Right forelimb (tissue), 1 donor: ENCODE results near the gene TTLL10.
A peak's percentile ranks its signal among the peaks of the same experiment; 100 is the strongest.

Source experiments
- DNase-seq: peaks from one replicate; pipeline ENCODE4 v3.0.0-alpha.2; 2018

Gene TTLL10

GRCh38 chr1:1196431-1197187 lies 22.9 kb downstream of the TTLL10 start:
- DNase-seq = peak; percentile 41

- no peak for DNase-seq
Measured at GRCh38 chr1:1197188-1197500, 23.5 kb downstream of the TTLL10 start.

GRCh38 chr1:1197551-1198422 lies 24.1 kb downstream of the TTLL10 start:
- peak; percentile 44 for DNase-seq

- DNase-seq = peak; percentile 24
Measured at GRCh38 chr1:1198423-1199140, 24.9 kb downstream of the TTLL10 start.

GRCh38 chr1:1199141-1199960 lies 25.7 kb downstream of the TTLL10 start:
- DNase-seq = peak; percentile 37

- peak; percentile 46 for DNase-seq
Measured at GRCh38 chr1:1199961-1200875, 26.5 kb downstream of the TTLL10 start.

GRCh38 chr1:1200876-1201810 lies 27.5 kb downstream of the TTLL10 start:
- DNase-seq = peak; percentile 63

GRCh38 chr1:1202831-1203560 lies 29.3 kb downstream of the TTLL10 start:
- peak; percentile 40 for DNase-seq

- peak; percentile 40 for DNase-seq
Measured at GRCh38 chr1:1203561-1204424, 30.1 kb downstream of the TTLL10 start.

- no peak for DNase-seq
Measured at GRCh38 chr1:1204425-1204920, 30.8 kb downstream of the TTLL10 start.

GRCh38 chr1:1204998-1205768 lies 31.5 kb downstream of the TTLL10 start:
- peak; percentile 44 for DNase-seq

GRCh38 chr1:1205769-1206375 lies 32.2 kb downstream of the TTLL10 start:
- peak; percentile 47 for DNase-seq

- DNase-seq = peak; percentile 48
Measured at GRCh38 chr1:1206376-1206965, 32.8 kb downstream of the TTLL10 start, which contains the start of gene TNFRSF18. Gene TNFRSF18 (minus strand): TSS chr1:1206592. CDS start chr1:1206571, 21 bp downstream.

- DNase-seq = peak; percentile 40
Measured at GRCh38 chr1:1206966-1207531, 33.4 kb downstream of the TTLL10 start.

GRCh38 chr1:1207571-1207892 lies 33.9 kb downstream of the TTLL10 start:
- peak; percentile 30 for DNase-seq
